GM12801 (cell line): ENCODE results near the gene DACH1.

Experiments
- CTCF ChIP-seq: IDR thresholded peaks from one replicate; pipeline ENCODE4 v1.5.1; 2011; ENCODE audit warnings: control low read depth; ENCODE audit not compliant: insufficient read length; ENCODE audit errors: extremely low read depth

Gene DACH1

DNA sequence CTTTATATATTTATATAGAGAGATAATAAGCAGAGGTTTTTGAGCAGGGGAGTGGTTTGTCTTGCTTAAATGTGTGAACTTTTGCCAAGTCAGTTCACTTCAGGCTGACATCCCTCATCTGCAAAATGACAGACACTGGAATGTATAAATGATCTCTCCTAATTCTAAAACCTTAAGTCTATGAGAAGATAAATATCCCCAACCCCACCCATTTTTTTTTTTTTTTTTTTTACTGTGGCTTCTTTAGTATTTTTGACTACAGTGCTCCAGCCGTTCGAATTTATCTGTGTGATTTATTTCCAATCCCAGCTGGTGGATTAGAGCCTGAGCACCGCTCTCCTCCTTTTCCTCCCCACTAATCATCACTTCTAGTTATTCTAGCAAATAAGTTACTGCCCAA lies 234.8 kb downstream of the DACH1 start:
- TF ChIP-seq CTCF: no peak

- no peak for TF ChIP-seq CTCF
Observed at GRCh38 chr13:71629167-71629566, 237.8 kb downstream of the DACH1 start.

GRCh38 chr13:71626421-71627117 lies 240.4 kb downstream of the DACH1 start:
- no peak for TF ChIP-seq CTCF

- no peak for TF ChIP-seq CTCF
Observed at GRCh38 chr13:71625694-71626093, 241.3 kb downstream of the DACH1 start.

- TF ChIP-seq CTCF: no peak
Observed at GRCh38 chr13:71624653-71625600, 242.1 kb downstream of the DACH1 start.

GRCh38 chr13:71621174-71622124 lies 245.6 kb downstream of the DACH1 start:
- TF ChIP-seq CTCF: no peak
